GM23338 (cell line): Measurements from ENCODE around the gene FDX1.

Experiments
- CTCF ChIP-seq, 2 experiments: fragments of 200-600 bp in 1 of 2; sonication (generic) in 1 of 2; conservative IDR thresholded peaks; 2 replicates each; pipeline versions ENCODE4 v1.5.1 to v1.6.1; 2016 to 2017; ENCODE audit warnings: antibody characterized with exemption in 2 of 2, low read depth in 2 of 2, mild to moderate bottlenecking in 2 of 2, moderate library complexity in 1 of 2
- EZH2 ChIP-seq: fragments of 200-600 bp; sonication (generic); IDR thresholded peaks from one replicate; pipeline ENCODE4 v1.8.0; 2017; ENCODE audit warnings: antibody characterized with exemption, mild to moderate bottlenecking, low read depth; ENCODE audit not compliant: unreplicated experiment
- EZH2phosphoT487 ChIP-seq: fragments of 200-600 bp; sonication (generic); IDR thresholded peaks from one replicate; pipeline ENCODE4 v1.8.1; 2018; ENCODE audit warnings: antibody characterized with exemption; ENCODE audit not compliant: unreplicated experiment
- POLR2AphosphoS5 ChIP-seq: IDR thresholded peaks from 2 replicates; pipeline ENCODE4 v1.6.1; 2016; ENCODE audit warnings: antibody characterized with exemption, low read depth

- TF ChIP-seq EZH2 = no peak
- TF ChIP-seq POLR2AphosphoS5 = no peak
- no peak for TF ChIP-seq CTCF (conservative IDR thresholded peaks at IDR 0.05; ENCODE audit: low read depth in 2 of 2)
- no peak for TF ChIP-seq EZH2phosphoT487
These were observed 79.0 kb downstream of the FDX1 start for GRCh38 chr11:110508786-110509185.
